ENCODE data around the gene FAM216B.
"Not testable (repeated sequence)": the region's sequence is repeated elsewhere in the genome, so short reads cannot be mapped to it uniquely, and the experiment has no call there.

The FAM216B gene

GRCh38 chr13:42788601-42789000 lies 7.2 kb downstream of the FAM216B start:
- DNase-seq = no peak

GRCh38 chr13:42792154-42792553 lies 10.8 kb downstream of the FAM216B start:
- DNase-seq = no peak

- no peak for DNase-seq
Measured at GRCh38 chr13:42794577-42795275, 13.3 kb downstream of the FAM216B start.

GRCh38 chr13:42795666-42796065 lies 14.3 kb downstream of the FAM216B start:
- DNase-seq = no peak

GRCh38 chr13:42796747-42797356 lies 15.5 kb downstream of the FAM216B start:
- DNase-seq = no peak

GRCh38 chr13:42798118-42798517 lies 16.7 kb downstream of the FAM216B start:
- no peak for DNase-seq

- no peak for DNase-seq
Measured at GRCh38 chr13:42800109-42800643, 18.8 kb downstream of the FAM216B start.

- no peak for DNase-seq
Measured at GRCh38 chr13:42803563-42804204, 22.3 kb downstream of the FAM216B start.

- no peak for DNase-seq
Measured at GRCh38 chr13:42804244-42804874, 23.0 kb downstream of the FAM216B start.

GRCh38 chr13:42807241-42807640 lies 25.9 kb downstream of the FAM216B start:
- DNase-seq = no peak

- no peak for DNase-seq
Measured at GRCh38 chr13:42807866-42808265, 26.5 kb downstream of the FAM216B start.

- no peak for DNase-seq
Measured at GRCh38 chr13:42808341-42808940, 27.1 kb downstream of the FAM216B start.

GRCh38 chr13:42812316-42812715 lies 30.9 kb downstream of the FAM216B start:
- DNase-seq = no peak

GRCh38 chr13:42814868-42815267 lies 33.5 kb downstream of the FAM216B start:
- no peak for DNase-seq

GRCh38 chr13:42815681-42816080 lies 34.3 kb downstream of the FAM216B start:
- no peak for DNase-seq

GRCh38 chr13:42816538-42816937 lies 35.2 kb downstream of the FAM216B start:
- no peak for DNase-seq

- not testable (repeated sequence) for DNase-seq
Measured at GRCh38 chr13:42819687-42820086, 38.3 kb downstream of the FAM216B start.

GRCh38 chr13:42820451-42820850 lies 39.1 kb downstream of the FAM216B start:
- no peak for DNase-seq

- DNase-seq = no peak
Measured at GRCh38 chr13:42821437-42821836, 40.1 kb downstream of the FAM216B start.

- no peak for DNase-seq
Measured at GRCh38 chr13:42832341-42833096, 51.1 kb downstream of the FAM216B start.

GRCh38 chr13:42834946-42835345 lies 53.6 kb downstream of the FAM216B start:
- DNase-seq = no peak

Measured in CD4-positive, alpha-beta T cell treated with Interleukin-1 beta for 1 hour (primary cell).